NCI-H510A treated with DMSO at 0.1 percent for 48 hours (cell line): ENCODE results near the gene HSPA12A.

ENCODE experiments used
- DNase-seq: peaks from one replicate; lab custom pipeline; 2025; lab: John Stamatoyannopoulos, UW

Gene HSPA12A

GRCh38 chr10:116668018-116668417, 74.3 kb downstream of the HSPA12A start:
- DNase-seq, result no peak

- DNase-seq, result no peak
These were observed 74.9 kb downstream of the HSPA12A start for GRCh38 chr10:116667484-116667883.

- DNase-seq, result no peak
These were observed 76.7 kb downstream of the HSPA12A start for GRCh38 chr10:116665541-116666125.

GRCh38 chr10:116664631-116665030, 77.7 kb downstream of the HSPA12A start:
- no peak for DNase-seq

GRCh38 chr10:116663342-116663741, 79.0 kb downstream of the HSPA12A start:
- no peak for DNase-seq

GRCh38 chr10:116660860-116661259, 81.5 kb downstream of the HSPA12A start:
- DNase-seq, result no peak

- DNase-seq, result no peak
These were observed 83.2 kb downstream of the HSPA12A start for GRCh38 chr10:116659049-116659670.

- DNase-seq, result no peak
These were observed 84.4 kb downstream of the HSPA12A start for GRCh38 chr10:116657863-116658551.

- DNase-seq, result no peak
These were observed 86.3 kb downstream of the HSPA12A start for GRCh38 chr10:116656044-116656443.

GRCh38 chr10:116655568-116655967, 86.8 kb downstream of the HSPA12A start:
- DNase-seq, result no peak

- DNase-seq, result no peak
These were observed 87.5 kb downstream of the HSPA12A start for GRCh38 chr10:116654816-116655215.

- no peak for DNase-seq
These were observed 88.5 kb downstream of the HSPA12A start for GRCh38 chr10:116653885-116654284.

GRCh38 chr10:116648903-116649302, 93.5 kb downstream of the HSPA12A start:
- DNase-seq, result no peak

GRCh38 chr10:116646502-116646901, 95.9 kb downstream of the HSPA12A start:
- no peak for DNase-seq

- DNase-seq, result no peak
These were observed 104.5 kb downstream of the HSPA12A start for GRCh38 chr10:116637830-116638229.

- DNase-seq, result no peak
These were observed 105.4 kb downstream of the HSPA12A start for GRCh38 chr10:116636976-116637375.

- no peak for DNase-seq
These were observed 106.0 kb downstream of the HSPA12A start for GRCh38 chr10:116636385-116636784.

- no peak for DNase-seq
These were observed 108.0 kb downstream of the HSPA12A start for GRCh38 chr10:116634126-116634975.

GRCh38 chr10:116633216-116633600, 109.2 kb downstream of the HSPA12A start:
- no peak for DNase-seq

GRCh38 chr10:116632596-116633215, 109.7 kb downstream of the HSPA12A start:
- DNase-seq, result no peak

GRCh38 chr10:116631871-116632295, 110.5 kb downstream of the HSPA12A start:
- no peak for DNase-seq

GRCh38 chr10:116630020-116630419, 112.3 kb downstream of the HSPA12A start:
- DNase-seq, result no peak
